IPS-20b (cell line): ENCODE measurements around the gene UCHL5.
"Not testable (repeated sequence)": the region's sequence is repeated elsewhere in the genome, so short reads cannot be mapped to it uniquely, and the experiment has no call there.

Experiments used
- H3K27ac ChIP-seq: one replicate; pipeline ENCODE4 v1.5.1; 2013; ENCODE audit warnings: low read length
- H3K27me3 ChIP-seq: 2 replicates; pipeline ENCODE4 v1.6.1; 2013; ENCODE audit warnings: mild to moderate bottlenecking, low read length, inconsistent platforms; ENCODE audit not compliant: insufficient read depth
- H3K36me3 ChIP-seq: 2 replicates; pipeline ENCODE4 v1.6.1; 2013; ENCODE audit warnings: low read depth, mild to moderate bottlenecking, inconsistent platforms, low read length, moderate library complexity; ENCODE audit not compliant: insufficient read depth
- H3K4me1 ChIP-seq: 2 replicates; pipeline ENCODE4 v1.6.1; 2013; ENCODE audit warnings: mild to moderate bottlenecking, control low read depth, inconsistent platforms, low read length, moderate library complexity; ENCODE audit not compliant: insufficient read depth
- H3K4me3 ChIP-seq: 2 replicates; pipeline ENCODE4 v1.5.1; 2013; ENCODE audit warnings: mild to moderate bottlenecking, low read length, inconsistent platforms
- H3K9ac ChIP-seq: 2 replicates; pipeline ENCODE4 v1.6.1; 2013; ENCODE audit warnings: low read depth, mild to moderate bottlenecking, inconsistent platforms, low read length, moderate library complexity
- H3K9me3 ChIP-seq: 2 replicates; pipeline ENCODE4 v1.6.1; 2013; ENCODE audit warnings: mild to moderate bottlenecking, low read depth, low read length, inconsistent platforms; ENCODE audit not compliant: insufficient read depth

The UCHL5 gene

GRCh38 chr1:192998536-192998935 lies 60.6 kb downstream of the UCHL5 start:
- H3K4me3 ChIP-seq: no peak overlapping the region
- H3K9ac ChIP-seq: no peak overlapping the region

DNA sequence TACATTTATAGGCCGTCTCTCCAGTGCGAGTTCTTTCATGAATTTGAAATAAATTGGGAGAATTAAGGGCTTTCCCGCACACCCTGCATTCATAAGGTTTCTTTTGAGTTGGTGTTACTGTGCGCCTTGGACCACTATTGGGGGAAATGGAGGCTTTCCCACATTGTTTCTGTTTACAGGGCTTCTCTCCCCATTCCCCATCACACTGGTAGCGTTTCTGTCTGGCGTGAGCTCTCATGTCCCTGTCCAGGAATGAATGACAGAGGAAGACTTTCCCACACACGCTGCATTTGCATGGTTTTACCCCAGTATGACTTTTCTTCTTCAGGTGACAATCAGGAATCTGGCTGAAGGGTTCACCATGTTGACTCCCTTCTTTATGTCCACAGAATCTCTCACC lies 65.0 kb downstream of the UCHL5 start:
- H3K4me3 ChIP-seq: no peak overlapping the region
- H3K4me1 ChIP-seq: no peaks in the 10 kb centered on the region
- H3K9ac ChIP-seq: no peak overlapping the region
- no peaks in the 10 kb centered on the region for H3K36me3 ChIP-seq
- H3K27ac ChIP-seq: no peak overlapping the region
- peaks cover 10% of the 10 kb centered on the region; the same call in 1 of the 2 replicates for H3K9me3 ChIP-seq
- no peaks in the 10 kb centered on the region for H3K27me3 ChIP-seq

More at GRCh38 chr1:192998536-192998935, 60.6 kb downstream of the UCHL5 start:
- Histone ChIP-seq H3K27me3 (no peaks in the 10 kb centered on the region), H3K27ac (no peak overlapping the region), H3K9me3 (peaks cover 10% of the 10 kb centered on the region; the same call in 1 of the 2 replicates), H3K36me3 (no peaks in the 10 kb centered on the region), H3K4me1 (no peaks in the 10 kb centered on the region)

- Histone ChIP-seq H3K9me3 (peaks cover 10% of the 10 kb centered on the region; the same call in 1 of the 2 replicates), H3K27me3 (no peaks in the 10 kb centered on the region), H3K36me3 (no peaks in the 10 kb centered on the region), H3K4me3 (no peak overlapping the region), H3K4me1 (no peaks in the 10 kb centered on the region), H3K27ac (no peak overlapping the region), H3K9ac (no peak overlapping the region)
Observed at GRCh38 chr1:192993426-192994085, 65.6 kb downstream of the UCHL5 start.

- H3K4me3 ChIP-seq, H3K4me1 ChIP-seq, H3K9me3 ChIP-seq, H3K36me3 ChIP-seq, H3K27me3 ChIP-seq, H3K9ac ChIP-seq, H3K27ac ChIP-seq: not testable (repeated sequence)
Observed at GRCh38 chr1:192986748-192987334, 72.3 kb downstream of the UCHL5 start.

DNA sequence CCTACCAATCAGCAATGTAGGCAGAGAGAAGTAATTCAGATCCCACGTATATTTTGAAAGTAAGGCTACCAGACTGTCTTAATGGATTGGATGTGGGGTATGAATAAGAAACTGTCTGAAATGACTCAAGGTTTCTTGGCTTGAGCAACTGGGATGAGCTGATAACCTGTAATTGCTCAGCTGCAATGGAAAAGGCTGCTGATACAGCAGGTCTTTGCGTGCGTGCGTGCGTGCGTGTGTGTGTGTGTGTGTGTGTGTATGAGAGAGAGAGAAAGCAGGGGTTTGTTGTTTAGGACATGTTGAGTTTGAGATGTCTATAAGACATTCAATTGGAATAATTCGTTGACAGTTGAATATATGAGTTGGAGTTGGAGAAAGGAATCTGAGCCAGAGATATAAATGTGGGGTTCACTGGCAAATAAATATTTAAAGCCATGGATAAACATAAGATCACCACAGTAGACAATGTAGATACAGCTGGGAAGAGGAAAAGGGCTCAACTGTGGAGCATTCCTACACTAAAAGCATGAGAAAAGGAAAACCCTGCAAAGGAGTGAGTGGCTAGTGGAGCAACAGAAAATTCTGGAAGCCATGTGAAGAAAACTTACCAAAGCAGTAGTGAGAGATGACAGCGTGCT lies 72.9 kb downstream of the UCHL5 start:
- Histone ChIP-seq H3K9me3 (no peaks in the 10 kb centered on the region), H3K27ac (no peak overlapping the region), H3K36me3 (no peaks in the 10 kb centered on the region), H3K9ac (no peak overlapping the region), H3K4me3 (no peak overlapping the region), H3K27me3 (no peaks in the 10 kb centered on the region), H3K4me1 (peaks cover 5% of the 10 kb centered on the region; the same call in 1 of the 2 replicates)

DNA sequence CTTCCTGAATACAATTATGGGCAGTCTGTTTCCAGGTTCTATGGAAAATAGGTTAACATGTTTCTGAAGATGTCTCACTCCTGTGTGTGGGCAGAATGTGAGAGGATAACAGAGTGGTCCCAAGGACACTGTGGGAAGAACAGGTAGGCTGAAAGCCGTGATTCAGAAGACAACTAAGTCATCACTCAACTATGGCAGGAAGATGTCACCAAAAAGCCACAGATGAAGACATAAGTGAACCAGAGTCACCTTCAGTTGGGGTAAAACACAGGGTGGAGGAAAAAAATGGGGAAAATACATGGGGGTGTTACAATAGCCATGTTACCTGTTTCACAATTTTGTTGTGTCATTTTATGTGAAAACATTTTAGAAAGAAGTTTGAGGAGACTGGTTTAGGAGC lies 75.1 kb downstream of the UCHL5 start:
- H3K4me1 ChIP-seq: peaks cover 5% of the 10 kb centered on the region; the same call in 1 of the 2 replicates
- H3K27me3 ChIP-seq: no peaks in the 10 kb centered on the region
- no peak overlapping the region for H3K4me3 ChIP-seq
- no peak overlapping the region for H3K9ac ChIP-seq
- H3K36me3 ChIP-seq: no peaks in the 10 kb centered on the region
- H3K27ac ChIP-seq: no peak overlapping the region
- H3K9me3 ChIP-seq: no peaks in the 10 kb centered on the region

- Histone ChIP-seq H3K9ac (no peak overlapping the region), H3K4me1 (peaks cover 5% of the 10 kb centered on the region; the same call in 1 of the 2 replicates), H3K4me3 (no peak overlapping the region), H3K9me3 (no peaks in the 10 kb centered on the region; the same call in 1 of the 2 replicates), H3K36me3 (no peaks in the 10 kb centered on the region), H3K27ac (no peak overlapping the region), H3K27me3 (no peaks in the 10 kb centered on the region)
Observed at GRCh38 chr1:192983349-192983980, 75.7 kb downstream of the UCHL5 start.

DNA sequence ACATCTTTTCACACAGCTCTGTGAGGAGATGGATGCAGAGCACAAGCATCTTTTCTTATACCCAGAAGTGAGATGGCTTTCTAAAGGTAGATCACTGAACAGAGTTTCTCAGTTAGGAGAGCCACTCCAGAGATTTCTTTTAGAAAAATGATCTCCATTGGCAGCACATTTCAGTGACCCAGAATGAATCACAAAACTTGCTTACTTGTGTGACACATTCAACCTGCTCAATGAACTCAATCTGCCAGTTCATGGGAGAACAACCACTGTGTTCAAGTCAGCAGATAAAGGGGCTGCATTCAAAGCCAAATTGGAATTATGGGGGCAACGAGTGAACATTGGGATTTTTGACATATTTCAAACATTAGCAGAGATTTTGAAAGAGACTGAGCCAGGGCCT lies 78.3 kb downstream of the UCHL5 start:
- Histone ChIP-seq H3K27me3 (no peaks in the 10 kb centered on the region), H3K4me1 (peaks cover 21% of the 10 kb centered on the region; the same call in 1 of the 2 replicates), H3K4me3 (no peak overlapping the region), H3K27ac (no peak overlapping the region), H3K36me3 (no peaks in the 10 kb centered on the region), H3K9ac (no peak overlapping the region), H3K9me3 (no peaks in the 10 kb centered on the region; the same call in 1 of the 2 replicates)

DNA sequence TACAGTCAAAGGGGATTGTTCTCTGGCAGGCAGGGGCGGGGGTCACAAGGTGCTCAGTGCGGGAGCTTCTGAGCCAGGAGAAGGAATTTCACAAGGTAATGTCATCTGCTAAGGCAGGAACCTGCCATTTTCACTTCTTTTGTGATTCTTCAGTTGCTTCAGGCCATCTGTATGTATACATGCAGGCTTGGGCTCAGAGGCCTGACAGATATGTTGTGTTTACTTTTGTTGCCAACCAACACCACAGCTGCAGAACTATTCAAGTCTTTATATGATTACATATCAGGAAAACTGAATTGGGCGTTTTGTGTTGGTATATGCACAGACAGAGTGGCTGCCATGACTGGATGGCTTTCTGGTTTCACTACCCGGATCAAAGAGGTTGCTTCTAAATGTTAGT lies 78.8 kb downstream of the UCHL5 start:
- not testable (repeated sequence) for H3K36me3 ChIP-seq, H3K9ac ChIP-seq, H3K27ac ChIP-seq

DNA sequence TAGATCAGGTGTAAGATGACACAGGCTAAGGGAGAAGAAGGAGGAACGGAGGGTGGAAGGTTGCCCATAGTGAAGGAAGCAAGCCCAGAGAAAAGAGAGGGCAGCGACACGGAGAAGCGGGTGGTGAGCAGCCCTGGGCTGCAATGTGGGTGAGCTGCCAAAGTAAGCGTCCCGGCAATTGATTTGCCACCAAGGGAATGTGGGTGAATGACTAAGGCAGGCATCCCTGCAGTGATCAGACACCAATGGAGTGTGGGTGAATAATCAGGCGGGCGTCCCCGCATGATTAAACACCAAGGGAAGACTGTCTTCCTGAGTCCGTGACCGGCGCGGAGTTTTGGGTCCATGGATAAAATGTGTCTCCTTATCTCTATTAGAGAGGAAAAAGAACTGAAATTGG lies 79.6 kb downstream of the UCHL5 start:
- no peaks in the 10 kb centered on the region; the same call in 1 of the 2 replicates for H3K9me3 ChIP-seq
- no peaks in the 10 kb centered on the region for H3K27me3 ChIP-seq
- H3K27ac ChIP-seq: no peak overlapping the region
- no peak overlapping the region for H3K9ac ChIP-seq
- no peak overlapping the region for H3K4me3 ChIP-seq
- H3K36me3 ChIP-seq: no peaks in the 10 kb centered on the region
- H3K4me1 ChIP-seq: peaks cover 21% of the 10 kb centered on the region; the same call in 1 of the 2 replicates

More for the DNA sequence above, 78.8 kb downstream of the UCHL5 start:
- not testable (repeated sequence) for H3K9me3 ChIP-seq, H3K27me3 ChIP-seq, H3K4me3 ChIP-seq
- H3K4me1 ChIP-seq: peaks cover 21% of the 10 kb centered on the region; the same call in 1 of the 2 replicates

- no peak overlapping the region for H3K4me3 ChIP-seq
- no peak overlapping the region for H3K27ac ChIP-seq
- H3K27me3 ChIP-seq: no peaks in the 10 kb centered on the region
- peaks cover 16% of the 10 kb centered on the region; the same call in 1 of the 2 replicates for H3K4me1 ChIP-seq
- no peaks in the 10 kb centered on the region for H3K36me3 ChIP-seq
- H3K9me3 ChIP-seq: no peaks in the 10 kb centered on the region; the same call in 1 of the 2 replicates
- no peak overlapping the region for H3K9ac ChIP-seq
Observed at GRCh38 chr1:192978195-192978710, 80.9 kb downstream of the UCHL5 start.
